Fibroblast of the aortic adventitia (primary cell): ENCODE data around the gene SPRY4. TPM values are rescaled to one million over a fixed set of nuclear protein-coding genes. Genes with fewer than 3 reads are reported as not detected.

ENCODE experiments used
- DNase-seq: peaks from one replicate; pipeline ENCODE4 v3.0.0-alpha.2; 2010; ENCODE audit warnings: low read depth
- H3K4me3 ChIP-seq: 2 replicates; pipeline ENCODE4 v1.5.1; 2011; ENCODE audit warnings: low read depth, mild to moderate bottlenecking, control low read depth, low read length, moderate library complexity
- CTCF ChIP-seq: IDR thresholded peaks from 2 replicates; pipeline ENCODE4 v1.5.1; 2011; ENCODE audit warnings: mild to moderate bottlenecking, low read length, control low read depth, inconsistent platforms; ENCODE audit not compliant: insufficient read depth
- total RNA-seq: library from RNA; depleted of rRNA; stranded (reverse); fragments of >200 nt; gene quantifications from 2 replicates; pipeline ENCODE4 v1.2.3, GENCODE V29; 2012; ENCODE audit warnings: low replicate concordance

SPRY4 gene
- total RNA-seq, 1 donor, result 13.9 TPM

DNA sequence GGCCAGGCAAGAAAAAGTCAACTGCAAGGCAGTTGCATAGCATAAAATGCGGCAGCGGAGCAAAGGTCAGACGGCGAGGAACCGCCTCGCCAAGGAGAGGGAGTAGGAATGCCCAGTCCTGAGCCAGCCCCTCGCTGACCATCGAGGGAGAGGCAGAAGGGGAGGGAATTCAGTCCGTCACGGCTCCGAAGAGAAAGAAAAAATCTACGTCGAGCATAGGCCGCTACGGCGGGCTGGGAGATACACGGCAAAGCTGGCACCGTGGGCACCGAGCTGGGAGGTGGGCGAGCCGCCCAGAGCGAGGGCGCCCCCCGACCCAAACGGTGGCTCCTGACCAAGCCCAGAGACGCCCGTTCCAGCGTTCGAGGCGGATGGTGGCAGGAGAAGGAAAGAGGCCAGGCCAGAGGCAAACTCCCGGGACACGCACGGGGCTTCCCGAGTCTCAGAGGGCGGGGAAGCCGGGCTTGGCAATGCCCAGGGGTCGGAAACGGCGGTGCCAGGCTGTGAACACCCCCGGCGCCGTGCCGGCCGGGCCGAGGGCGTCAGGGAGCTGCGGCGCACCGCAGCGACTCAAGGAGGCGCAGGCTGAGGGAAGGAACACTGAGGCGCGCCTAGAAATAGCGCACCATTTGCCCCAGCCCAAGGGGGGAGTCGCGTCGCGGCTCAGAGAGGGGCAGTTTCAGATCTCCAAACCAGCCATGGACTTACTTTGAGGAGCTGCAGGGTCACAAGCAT is 518 bp downstream of the SPRY4 start:
- DNase-seq, result peak; percentile 56
- H3K4me3 ChIP-seq, result peak overlapping the region; percentile 83
- peak; percentile 35 for TF ChIP-seq CTCF

DNA sequence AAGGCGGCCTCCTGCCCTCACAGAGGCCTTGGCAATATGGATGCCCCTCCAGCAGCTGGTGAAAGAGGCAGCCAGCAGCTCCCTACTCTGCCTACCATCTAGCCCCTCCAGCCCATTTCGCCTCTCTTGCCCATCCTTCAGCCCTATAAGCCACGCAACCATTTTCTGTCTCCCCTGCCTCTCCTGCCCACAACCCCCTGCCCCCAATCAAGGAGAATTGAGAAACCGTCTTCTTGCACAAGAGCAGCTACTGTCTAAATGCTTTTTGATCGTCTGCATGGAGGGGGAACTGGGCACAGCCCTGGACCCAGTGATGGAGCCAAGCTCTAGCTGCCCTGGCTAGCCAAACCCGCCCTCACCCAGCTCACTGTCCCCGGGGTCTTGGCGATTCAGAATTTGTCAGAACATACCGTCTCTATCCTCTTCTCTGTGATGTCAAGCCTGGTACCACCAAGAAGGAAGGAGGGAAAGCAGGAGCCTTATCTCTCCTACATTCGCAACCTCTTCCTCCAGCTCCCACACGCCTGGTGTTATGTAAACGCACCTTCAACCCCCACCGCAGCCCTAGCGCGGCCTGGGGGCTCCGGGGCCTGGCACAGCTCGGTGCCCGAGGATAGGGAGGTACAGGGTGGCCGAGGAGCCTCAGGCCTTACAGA is 1.2 kb downstream of the SPRY4 start:
- DNase-seq, result peak; percentile 52
- no peak for TF ChIP-seq CTCF

GRCh38 chr5:142322747-142323479 is 1.9 kb downstream of the SPRY4 start:
- DNase-seq, result peak; percentile 93
- H3K4me3 ChIP-seq, result peak overlapping the region; percentile 83
- no peak for TF ChIP-seq CTCF

More for the DNA sequence above, 1.2 kb downstream of the SPRY4 start:
- peak overlapping the region; percentile 83 for H3K4me3 ChIP-seq

DNA sequence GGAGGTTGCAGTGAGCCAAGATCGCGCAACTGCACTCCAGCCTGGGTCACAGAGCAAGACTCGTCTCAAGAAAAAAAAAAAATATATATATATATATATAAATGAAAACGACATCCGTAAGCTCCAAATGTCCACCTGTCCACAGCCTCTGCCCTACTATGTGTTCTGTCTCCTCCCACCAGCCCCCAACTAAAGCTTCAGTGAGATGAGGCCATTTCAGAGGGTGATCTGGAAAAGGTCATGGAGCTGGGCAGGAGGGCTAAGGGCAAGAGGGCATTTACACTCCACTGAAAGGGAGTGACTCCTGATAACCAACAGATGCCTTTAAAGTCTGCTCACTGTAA is 2.4 kb downstream of the SPRY4 start:
- peak overlapping the region; percentile 83 for H3K4me3 ChIP-seq
- DNase-seq, result no peak
- TF ChIP-seq CTCF, result no peak

- no peak for TF ChIP-seq CTCF
- DNase-seq, result peak; percentile 51
- H3K4me3 ChIP-seq, result peak overlapping the region; percentile 26
Measured at GRCh38 chr5:142320851-142321560, 3.8 kb downstream of the SPRY4 start.

DNA sequence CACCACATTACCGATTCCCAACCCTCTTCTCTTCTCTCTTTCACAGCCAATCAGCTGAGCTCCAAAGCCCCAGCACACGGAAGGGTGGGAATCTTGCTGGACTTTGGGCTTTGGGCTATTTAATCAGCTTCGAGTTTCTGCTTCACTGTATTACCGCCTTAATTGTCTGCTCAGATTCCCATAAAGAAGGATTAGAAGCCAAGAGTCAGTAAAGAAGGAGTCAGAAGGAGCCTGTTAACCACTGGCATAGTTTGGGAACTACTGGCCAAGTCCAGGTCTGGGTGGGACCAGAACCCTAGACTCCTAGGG is 4.4 kb downstream of the SPRY4 start:
- TF ChIP-seq CTCF, result no peak
- H3K4me3 ChIP-seq, result peak overlapping the region; percentile 13
- peak; percentile 11 for DNase-seq
